ENCODE data around the gene APLN.

APLN gene

GRCh38 chrX:129695937-129696336 lies 41.2 kb upstream of the APLN start:
- Histone ChIP-seq H3K4me1 (ENCODE audit: control insufficient read depth, insufficient read depth, low read length) (no peaks in the 10 kb centered on the region), H3K9me3 (ENCODE audit: control insufficient read depth, insufficient read depth, low read depth, low read length) (no peaks in the 10 kb centered on the region), H3K27ac (ENCODE audit: extremely low read depth, low read depth, low read length) (no peak overlapping the region), H3K36me3 (ENCODE audit: control insufficient read depth in 2 of 2, insufficient read depth in 1 of 2, low read length in 2 of 2) (no peaks in the 10 kb centered on the region), H3K4me3 (ENCODE audit: low read depth, low read length) (no peak overlapping the region)
- TF ChIP-seq AEBP2 (tag by site-specific recombination; IDR thresholded peaks at IDR 0.05; ENCODE audit: borderline replicate concordance) (no peak), ZNF610 (tag by site-specific recombination; IDR thresholded peaks at IDR 0.05; ENCODE audit: borderline replicate concordance) (no peak), GLIS2 (tag by site-specific recombination; IDR thresholded peaks at IDR 0.05) (no peak), ZNF449 (tag by site-specific recombination; IDR thresholded peaks at IDR 0.05) (no peak), ZNF24 (tag by site-specific recombination; IDR thresholded peaks at IDR 0.05) (no peak), ZBTB10 (tag by site-specific recombination; IDR thresholded peaks at IDR 0.05) (no peak), ZNF624 (tag by site-specific recombination; IDR thresholded peaks at IDR 0.05) (no peak), ZNF112 (tag by site-specific recombination; IDR thresholded peaks at IDR 0.05) (no peak), ZBTB26 (tag by site-specific recombination; optimal IDR thresholded peaks at IDR 0.05) (no peak), ZNF514 (tag by site-specific recombination; IDR thresholded peaks at IDR 0.05) (no peak), GLIS1 (tag by site-specific recombination; IDR thresholded peaks at IDR 0.05) (no peak)
- ChIA-PET POLR2A (no interaction called here), CTCF (interaction anchor here (1.7 kb wide), 1 partner anchor 30 kb away, joined by 4 read pairs; no protein-coding TSS in a partner anchor)

GRCh38 chrX:129695535-129695934 lies 40.8 kb upstream of the APLN start:
- H3K4me3 ChIP-seq (ENCODE audit: low read depth, low read length) = no peak overlapping the region
- H3K36me3 ChIP-seq (ENCODE audit: control insufficient read depth in 2 of 2, insufficient read depth in 1 of 2, low read length in 2 of 2) = no peaks in the 10 kb centered on the region
- H3K4me1 ChIP-seq (ENCODE audit: control insufficient read depth, insufficient read depth, low read length) = no peaks in the 10 kb centered on the region
- H3K9me3 ChIP-seq (ENCODE audit: control insufficient read depth, insufficient read depth, low read depth, low read length) = no peaks in the 10 kb centered on the region
- no peak overlapping the region for H3K27ac ChIP-seq (ENCODE audit: extremely low read depth, low read depth, low read length)
- TF ChIP-seq SP3 (tag by site-specific recombination; IDR thresholded peaks at IDR 0.05) (no peak), ZNF121 (tag by site-specific recombination; IDR thresholded peaks at IDR 0.05) (no peak)
- CTCF ChIA-PET = interaction anchor here (1.7 kb wide), 1 partner anchor 30 kb away, joined by 4 read pairs; no protein-coding TSS in a partner anchor
- POLR2A ChIA-PET = no interaction called here

GRCh38 chrX:129694805-129695204 lies 40.0 kb upstream of the APLN start:
- CTCF ChIA-PET = no interaction called here
- no peak for TF ChIP-seq ZNF645 (tag by site-specific recombination; IDR thresholded peaks at IDR 0.05)
- no peak for TF ChIP-seq ZNF214 (tag by site-specific recombination; IDR thresholded peaks at IDR 0.05; ENCODE audit: borderline replicate concordance)
- no peak overlapping the region for H3K27ac ChIP-seq (ENCODE audit: extremely low read depth, low read depth, low read length)
- POLR2A ChIA-PET = interaction anchor here (0.5 kb wide), 1 partner anchor 61 kb away, joined by 3 read pairs; no protein-coding TSS in a partner anchor
- H3K4me3 ChIP-seq (ENCODE audit: low read depth, low read length) = no peak overlapping the region
- no peaks in the 10 kb centered on the region for H3K36me3 ChIP-seq (ENCODE audit: control insufficient read depth in 2 of 2, insufficient read depth in 1 of 2, low read length in 2 of 2)
- no peaks in the 10 kb centered on the region for H3K9me3 ChIP-seq (ENCODE audit: control insufficient read depth, insufficient read depth, low read depth, low read length)
- no peaks in the 10 kb centered on the region for H3K4me1 ChIP-seq (ENCODE audit: control insufficient read depth, insufficient read depth, low read length)
